Rectal smooth muscle tissue (tissue), 1 donor: ENCODE measurements around the gene LRRC31.

Source experiments
- H3K27ac ChIP-seq: one replicate; pipeline ENCODE4 v1.7.0; 2013; ENCODE audit warnings: low read depth, low read length, inconsistent platforms
- H3K27me3 ChIP-seq: one replicate; pipeline ENCODE4 v1.7.0; 2013; ENCODE audit warnings: low read length; ENCODE audit not compliant: control insufficient read depth, insufficient read depth
- H3K36me3 ChIP-seq: one replicate; pipeline ENCODE4 v1.7.0; 2013; ENCODE audit warnings: low read length; ENCODE audit not compliant: control insufficient read depth, insufficient read depth
- H3K4me1 ChIP-seq: one replicate; pipeline ENCODE4 v1.7.0; 2013; ENCODE audit warnings: low read length; ENCODE audit not compliant: control insufficient read depth, insufficient read depth
- H3K4me3 ChIP-seq: one replicate; pipeline ENCODE4 v1.7.0; 2013; ENCODE audit warnings: low read length
- H3K9ac ChIP-seq: one replicate; pipeline ENCODE4 v1.7.0; 2013; ENCODE audit warnings: low read length

Gene LRRC31

GRCh38 chr3:169850618-169851017 is 19.1 kb downstream of the LRRC31 start:
- no peaks in the 10 kb centered on the region for H3K36me3 ChIP-seq
- H3K4me3 ChIP-seq: no peak overlapping the region
- H3K27me3 ChIP-seq: no peaks in the 10 kb centered on the region
- no peaks in the 10 kb centered on the region for H3K4me1 ChIP-seq
- no peak overlapping the region for H3K27ac ChIP-seq
- H3K9ac ChIP-seq: no peak overlapping the region

DNA sequence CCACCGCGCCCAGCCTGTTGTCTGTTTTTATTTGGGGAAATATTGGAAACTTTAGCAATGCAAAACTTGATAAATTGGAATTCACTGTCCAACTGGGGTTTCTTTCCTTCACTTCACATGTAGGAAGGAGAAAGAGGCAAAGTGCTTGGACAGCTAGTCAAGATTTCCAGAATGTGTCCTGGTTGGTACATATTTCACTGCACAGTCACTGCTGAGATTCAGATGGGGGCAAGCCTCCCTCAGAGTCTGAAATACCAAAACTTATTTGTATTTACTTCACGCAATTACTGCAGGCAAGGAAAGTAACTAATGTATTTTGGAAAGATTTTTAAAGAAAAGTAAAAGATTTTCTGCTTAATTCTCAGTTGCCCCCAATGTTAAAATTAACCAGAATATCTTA is 21.0 kb downstream of the LRRC31 start:
- Histone ChIP-seq H3K36me3 (no peaks in the 10 kb centered on the region), H3K9ac (no peak overlapping the region), H3K27ac (no peak overlapping the region), H3K4me3 (no peak overlapping the region), H3K4me1 (no peaks in the 10 kb centered on the region), H3K27me3 (no peaks in the 10 kb centered on the region)

GRCh38 chr3:169847896-169848295 is 21.8 kb downstream of the LRRC31 start:
- no peaks in the 10 kb centered on the region for H3K4me1 ChIP-seq
- H3K27me3 ChIP-seq: no peaks in the 10 kb centered on the region
- H3K9ac ChIP-seq: no peak overlapping the region
- no peaks in the 10 kb centered on the region for H3K36me3 ChIP-seq
- H3K4me3 ChIP-seq: no peak overlapping the region
- no peak overlapping the region for H3K27ac ChIP-seq

DNA sequence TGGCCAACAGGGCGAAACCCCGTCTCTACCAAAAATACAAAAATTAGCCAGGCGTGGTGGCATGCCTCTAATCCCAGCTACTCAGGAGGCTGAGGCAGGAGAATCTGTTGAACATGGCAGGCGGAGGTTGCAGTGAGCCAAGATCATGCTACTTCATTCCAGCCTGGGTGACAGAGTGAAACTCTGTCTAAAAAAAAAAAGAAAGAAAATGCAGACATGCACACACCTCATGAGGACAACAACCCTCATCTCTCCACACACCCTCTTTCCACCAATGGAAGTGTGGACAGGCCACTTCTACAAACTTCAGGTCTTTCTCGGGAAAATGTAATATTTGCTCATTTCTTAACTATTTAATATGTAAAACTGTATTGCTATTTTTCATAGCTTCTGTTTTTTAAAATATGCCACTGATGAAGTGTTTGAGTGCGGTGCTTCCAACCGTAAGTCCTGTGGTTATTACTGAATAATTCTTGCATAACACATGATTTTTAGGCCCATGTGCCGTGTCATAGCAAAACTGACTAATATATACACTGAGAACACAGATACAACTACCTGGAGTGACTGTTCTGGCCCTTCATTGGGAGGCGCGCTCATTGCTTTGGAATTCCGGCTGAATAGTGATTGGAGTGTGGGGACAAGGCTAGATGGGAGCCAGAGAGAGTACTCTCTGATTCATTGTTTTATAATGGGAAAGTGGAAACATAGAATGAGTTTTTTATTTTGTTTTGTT is 23.1 kb downstream of the LRRC31 start:
- Histone ChIP-seq H3K36me3 (no peaks in the 10 kb centered on the region), H3K27ac (no peak overlapping the region), H3K4me1 (no peaks in the 10 kb centered on the region), H3K9ac (no peak overlapping the region), H3K4me3 (no peak overlapping the region), H3K27me3 (no peaks in the 10 kb centered on the region)

DNA sequence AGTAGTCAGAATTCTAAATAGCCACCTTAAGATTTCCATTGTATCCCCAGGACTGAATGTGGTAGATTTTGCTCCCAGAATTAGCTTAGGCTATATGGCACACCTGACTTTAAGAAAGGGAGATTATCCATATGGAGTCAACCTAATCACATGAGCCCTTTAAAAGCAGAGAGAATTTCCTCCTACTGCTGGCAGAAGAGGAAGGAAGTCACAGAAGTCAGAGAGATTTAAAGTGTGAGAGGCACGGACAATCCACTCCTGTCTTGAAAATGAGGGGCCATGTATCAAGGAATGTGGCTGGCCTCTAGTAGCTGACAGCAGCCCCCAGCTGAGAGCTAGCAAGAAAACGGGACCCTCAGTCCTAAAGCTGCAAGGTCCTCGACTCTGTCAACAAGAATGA is 26.8 kb downstream of the LRRC31 start:
- Histone ChIP-seq H3K4me1 (no peaks in the 10 kb centered on the region), H3K36me3 (no peaks in the 10 kb centered on the region), H3K27ac (no peak overlapping the region), H3K27me3 (no peaks in the 10 kb centered on the region), H3K4me3 (no peak overlapping the region), H3K9ac (no peak overlapping the region)

DNA sequence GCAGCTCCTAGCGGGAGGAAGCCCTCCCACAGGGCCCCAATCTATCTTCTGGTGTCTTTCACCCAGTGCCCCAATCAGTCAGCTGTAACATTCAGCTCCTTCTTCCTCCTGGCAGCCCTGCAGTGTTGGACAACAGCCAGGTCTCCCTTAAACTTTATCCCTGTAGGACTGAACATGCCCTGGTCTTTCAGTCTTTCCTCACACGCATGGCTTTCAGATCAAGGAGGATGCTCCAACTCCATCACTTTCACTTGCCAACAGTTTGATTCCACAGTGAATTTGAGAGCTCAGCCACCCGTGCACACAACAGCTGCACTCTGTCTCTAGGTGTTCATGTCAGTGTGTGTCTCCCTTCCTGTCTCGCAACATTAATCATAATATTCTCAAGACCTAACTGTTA is 28.6 kb downstream of the LRRC31 start:
- H3K9ac ChIP-seq: no peak overlapping the region
- no peaks in the 10 kb centered on the region for H3K4me1 ChIP-seq
- no peaks in the 10 kb centered on the region for H3K36me3 ChIP-seq
- H3K27ac ChIP-seq: no peak overlapping the region
- no peak overlapping the region for H3K4me3 ChIP-seq
- H3K27me3 ChIP-seq: no peaks in the 10 kb centered on the region

DNA sequence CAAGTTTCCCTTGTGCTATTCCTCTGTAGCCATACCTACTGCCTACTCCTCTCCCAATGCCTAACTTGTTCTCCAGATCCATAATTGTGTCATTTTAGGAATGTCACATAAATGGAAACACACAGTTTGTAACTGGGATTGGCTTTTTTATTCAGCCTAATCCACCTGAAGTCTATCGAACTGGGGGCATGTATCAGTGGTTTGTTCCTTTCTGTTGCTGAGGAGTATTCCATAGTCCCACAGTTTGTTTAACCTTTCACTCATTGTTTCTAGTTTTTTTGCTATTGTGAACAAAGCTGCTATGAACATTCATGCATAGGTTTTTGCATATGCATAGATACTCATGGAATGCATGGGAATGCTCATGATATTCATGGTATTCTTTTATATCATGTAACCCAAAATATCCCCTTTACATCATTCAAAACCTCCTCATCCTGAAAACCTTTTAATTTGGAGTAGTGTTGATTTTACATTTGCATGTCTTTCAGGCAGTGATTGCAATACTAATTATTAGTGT is 31.2 kb downstream of the LRRC31 start:
- Histone ChIP-seq H3K9ac (no peak overlapping the region), H3K4me1 (no peaks in the 10 kb centered on the region)

DNA sequence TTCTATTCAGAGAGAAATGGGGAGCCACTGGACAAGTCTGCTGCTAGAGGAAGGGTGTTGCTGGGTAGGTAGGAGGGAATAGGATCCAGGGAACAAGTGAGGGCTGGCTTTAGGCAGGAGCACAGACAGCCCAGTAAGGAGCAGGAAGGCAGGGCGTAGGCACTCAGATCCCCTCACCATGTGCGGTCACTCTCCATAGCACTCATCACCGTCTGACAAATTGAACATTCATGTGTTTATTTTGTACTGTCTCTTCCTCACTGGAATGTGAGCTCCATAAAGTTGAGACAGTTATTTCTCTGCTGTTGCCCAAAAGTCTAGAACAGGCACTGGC is 32.8 kb downstream of the LRRC31 start:
- H3K27ac ChIP-seq: no peak overlapping the region
- H3K9ac ChIP-seq: no peak overlapping the region

More for the DNA sequence above, 31.2 kb downstream of the LRRC31 start:
- no peaks in the 10 kb centered on the region for H3K36me3 ChIP-seq
- H3K27ac ChIP-seq: no peak overlapping the region
- no peaks in the 10 kb centered on the region for H3K27me3 ChIP-seq
- H3K4me3 ChIP-seq: no peak overlapping the region

DNA sequence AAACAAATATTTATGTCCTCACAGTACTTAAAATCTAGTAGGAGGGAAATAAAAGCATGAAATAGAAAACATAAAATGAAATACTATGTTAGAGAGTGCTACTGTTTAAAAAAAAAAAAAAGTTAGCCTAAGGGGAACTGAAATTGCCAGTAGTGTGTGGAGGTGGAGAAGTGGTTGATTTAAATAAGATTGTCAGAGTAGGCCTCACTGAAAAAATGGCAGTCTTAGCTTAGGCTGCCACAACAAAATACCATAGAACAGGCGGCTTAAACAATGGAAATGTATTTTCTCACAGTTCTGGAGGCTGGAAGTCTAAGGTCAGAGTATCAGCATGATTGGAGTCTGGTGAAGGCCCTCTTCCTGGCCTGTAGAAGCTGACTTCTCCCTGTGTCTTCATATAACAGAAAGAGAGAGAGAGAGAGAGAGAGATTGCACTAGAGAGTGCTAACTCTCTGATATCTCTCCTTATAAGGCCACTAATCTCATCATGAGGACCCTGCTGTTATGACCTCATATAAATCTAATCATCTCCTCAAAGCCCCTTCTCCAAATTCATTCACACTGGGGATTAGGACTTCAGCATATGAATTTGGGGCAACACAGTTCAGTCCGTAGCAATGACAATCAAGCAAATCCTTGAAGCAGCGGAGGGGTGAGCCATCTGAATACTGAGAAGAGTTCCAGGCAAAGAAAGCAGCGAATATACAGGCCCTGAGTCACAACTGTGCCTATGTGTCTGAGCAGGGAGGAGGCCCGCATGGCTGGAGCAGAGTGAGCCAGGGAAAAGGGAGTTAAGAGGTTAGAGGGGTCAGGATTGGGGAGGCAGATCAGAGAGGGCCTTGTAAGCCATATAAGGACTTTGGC is 33.4 kb downstream of the LRRC31 start:
- Histone ChIP-seq H3K27ac (no peak overlapping the region), H3K36me3 (no peaks in the 10 kb centered on the region), H3K9ac (no peak overlapping the region), H3K4me1 (no peaks in the 10 kb centered on the region), H3K4me3 (no peak overlapping the region), H3K27me3 (no peaks in the 10 kb centered on the region)

More for the DNA sequence above, 32.8 kb downstream of the LRRC31 start:
- H3K27me3 ChIP-seq: no peaks in the 10 kb centered on the region
- no peaks in the 10 kb centered on the region for H3K4me1 ChIP-seq
- H3K4me3 ChIP-seq: no peak overlapping the region
- H3K36me3 ChIP-seq: no peaks in the 10 kb centered on the region

DNA sequence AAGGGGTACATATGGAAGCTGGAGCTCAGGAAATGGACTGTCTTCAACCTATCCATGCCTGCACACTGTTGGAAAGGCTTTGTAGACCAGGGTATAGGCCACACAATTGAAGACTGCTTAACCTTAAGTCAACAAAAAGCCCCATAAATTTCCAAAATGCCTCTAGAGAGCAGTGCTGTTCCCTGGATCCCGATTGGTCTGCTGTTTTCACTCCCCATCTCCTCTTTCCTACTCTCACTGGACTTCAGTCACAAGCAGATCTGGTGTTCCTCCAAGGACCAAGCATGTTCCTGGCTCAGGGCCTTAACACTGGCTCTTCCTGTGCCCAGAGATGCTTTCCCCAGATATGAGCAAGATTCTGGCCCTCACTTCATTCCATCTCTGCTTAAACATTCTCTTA is 34.2 kb downstream of the LRRC31 start:
- H3K27ac ChIP-seq: no peak overlapping the region
- no peak overlapping the region for H3K9ac ChIP-seq
- no peaks in the 10 kb centered on the region for H3K36me3 ChIP-seq
- H3K4me1 ChIP-seq: no peaks in the 10 kb centered on the region
- no peak overlapping the region for H3K4me3 ChIP-seq
- no peaks in the 10 kb centered on the region for H3K27me3 ChIP-seq

- Histone ChIP-seq H3K27me3 (no peaks in the 10 kb centered on the region), H3K27ac (no peak overlapping the region), H3K36me3 (no peaks in the 10 kb centered on the region), H3K4me3 (no peak overlapping the region), H3K4me1 (no peaks in the 10 kb centered on the region), H3K9ac (no peak overlapping the region)
Measured at GRCh38 chr3:169827712-169828111, 42.0 kb downstream of the LRRC31 start.

GRCh38 chr3:169825316-169825715 is 44.4 kb downstream of the LRRC31 start:
- Histone ChIP-seq H3K27ac (no peak overlapping the region), H3K9ac (no peak overlapping the region), H3K36me3 (no peaks in the 10 kb centered on the region), H3K4me3 (no peak overlapping the region), H3K4me1 (no peaks in the 10 kb centered on the region), H3K27me3 (no peaks in the 10 kb centered on the region)
